ENCODE measurements around the gene KCNA10.

The KCNA10 gene

DNA sequence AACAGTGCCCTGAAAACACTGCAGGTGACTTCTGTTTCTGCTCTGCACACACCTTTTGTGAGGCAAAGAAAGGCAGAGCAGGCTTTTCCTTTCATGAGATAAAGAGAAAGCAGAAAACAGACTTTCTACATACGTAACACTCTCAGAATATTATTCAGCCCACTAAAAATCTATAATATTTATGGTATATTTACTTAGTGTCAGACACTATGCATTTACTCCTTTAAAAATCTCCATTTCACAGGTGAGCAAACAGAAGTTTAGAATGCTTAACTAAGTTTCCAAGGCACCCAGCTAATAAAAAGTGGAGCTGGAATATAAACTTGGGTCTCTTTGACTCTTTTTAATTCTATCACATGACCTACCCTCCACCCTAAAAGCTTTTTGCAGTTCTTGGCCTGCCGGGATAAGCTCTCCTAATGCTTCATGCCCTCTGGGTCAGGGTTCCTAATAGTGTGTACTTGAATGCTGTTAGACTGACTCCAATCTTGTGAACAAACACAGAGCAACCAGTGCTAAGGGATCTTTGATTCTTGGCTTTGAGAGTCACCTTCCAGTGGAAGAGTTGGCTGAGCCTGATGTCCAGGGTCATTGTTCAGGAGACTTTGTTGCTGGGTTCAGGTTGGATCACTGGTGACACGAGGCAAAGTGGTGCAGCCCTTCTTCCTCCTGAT lies 40.9 kb downstream of the KCNA10 start:
- no peak for DNase-seq (ENCODE audit: low read depth in 2 of 2)

DNA sequence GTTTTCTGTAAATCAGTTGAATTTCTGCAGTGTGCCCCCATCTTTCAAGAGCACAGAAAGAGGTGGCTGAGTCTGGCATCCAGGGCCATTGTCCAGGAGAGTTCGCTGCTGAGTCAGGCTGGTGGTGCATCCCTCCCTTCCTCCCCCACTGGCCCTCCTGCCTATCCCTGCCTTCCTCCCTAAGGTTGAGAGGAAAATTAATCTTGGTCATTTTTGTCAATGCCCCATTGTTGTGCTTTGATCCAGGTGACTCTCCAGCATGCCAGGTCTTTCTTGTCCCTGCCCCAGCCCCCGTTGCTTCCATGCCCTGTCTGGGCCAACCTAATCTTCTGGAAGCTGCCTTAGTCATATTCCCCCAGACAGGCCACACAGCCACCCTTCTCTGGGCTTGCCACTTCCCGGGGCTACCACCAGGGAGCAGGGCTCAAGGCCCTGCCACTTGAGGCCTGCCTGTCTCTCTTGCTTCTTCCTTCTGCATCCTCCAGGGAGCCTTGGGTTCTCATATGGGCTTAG lies 41.5 kb downstream of the KCNA10 start:
- DNase-seq (ENCODE audit: low read depth in 2 of 2): no peak

GRCh38 chr1:110477041-110477440 lies 41.9 kb downstream of the KCNA10 start:
- no peak for DNase-seq (ENCODE audit: low read depth in 2 of 2)

GRCh38 chr1:110476028-110476765 lies 42.8 kb downstream of the KCNA10 start:
- no peak for DNase-seq (ENCODE audit: low read depth in 2 of 2)

GRCh38 chr1:110475362-110476027 lies 43.5 kb downstream of the KCNA10 start:
- DNase-seq (ENCODE audit: low read depth in 2 of 2): no peak

DNA sequence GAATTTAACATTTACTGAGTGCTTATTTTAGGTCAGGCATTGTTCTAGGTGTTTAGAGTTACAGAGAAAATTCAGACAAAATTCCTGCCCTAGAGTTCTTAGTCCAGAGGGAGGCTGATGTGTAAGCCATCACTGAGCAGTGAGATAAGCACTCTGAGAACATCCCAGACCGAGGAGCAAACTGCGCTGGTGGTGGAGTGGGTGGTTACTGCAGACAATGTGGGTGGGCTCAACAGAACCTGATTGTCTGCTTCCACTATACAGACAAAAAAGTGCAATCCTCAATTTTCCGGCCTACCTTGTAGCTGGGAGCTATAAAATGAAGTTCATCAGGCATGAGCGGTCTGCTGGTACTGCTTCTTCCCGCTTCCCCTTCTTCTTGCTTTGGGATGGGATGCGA lies 44.5 kb downstream of the KCNA10 start:
- no peak for DNase-seq (ENCODE audit: low read depth in 2 of 2)

DNA sequence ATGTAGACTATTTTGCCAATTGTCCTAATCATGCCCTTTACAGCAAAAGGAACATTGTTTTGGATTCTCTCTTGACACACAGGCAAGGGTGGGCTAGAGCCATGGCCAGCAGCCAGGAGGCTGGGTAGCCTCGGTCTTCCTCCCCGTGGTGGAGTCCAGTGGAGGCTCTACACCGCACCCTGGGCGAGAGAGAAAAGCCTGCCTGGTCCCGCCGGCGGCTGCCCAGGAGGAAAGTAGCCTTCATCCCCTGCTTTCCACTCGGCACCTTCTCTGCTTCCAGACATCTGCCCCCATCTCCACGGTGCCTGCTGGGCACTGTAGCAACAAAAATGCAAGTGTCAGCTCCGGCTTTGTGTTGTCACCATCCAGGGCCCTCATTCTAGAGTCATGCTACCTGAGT lies 46.4 kb downstream of the KCNA10 start:
- no peak for DNase-seq (ENCODE audit: low read depth in 2 of 2)

GRCh38 chr1:110471131-110471530 lies 47.8 kb downstream of the KCNA10 start:
- no peak for DNase-seq (ENCODE audit: low read depth in 2 of 2)

Measured in stimulated activated CD4-positive, alpha-beta T cell treated with anti-CD3 and anti-CD28 coated beads, Interleukin-4, amount 100 ng/mL, for 48 hours (primary cell).